ENCODE results near the gene ALG9. TPM values are rescaled to one million over a fixed set of nuclear protein-coding genes. Genes with fewer than 3 reads are reported as not detected.
A peak's percentile ranks its signal among the peaks of the same experiment; 100 is the strongest.

The ALG9 gene
- total RNA-seq, 1 experiment from 2014 or later, result 23.7 TPM

GRCh38 chr11:111917788-111918187, 46.4 kb upstream of the ALG9 start:
- intact Hi-C loops (cut with micrococcal nuclease), result no loop called here
- ChIA-PET CTCF (interaction anchor here (2.3 kb wide), 1 partner anchor 14 kb away, joined by 14 read pairs; no protein-coding TSS in a partner anchor), POLR2A (interaction anchor here (1.2 kb wide), 1 partner anchor 37 kb away, joined by 3 read pairs; no protein-coding TSS in a partner anchor), RAD21 (ENCODE audit: low non-redundant PET in 1 of 2, low total read pairs in 2 of 2, uncharacterized antibody in 2 of 2, unreplicated experiment in 2 of 2) (no interaction called here)
- H2AFZ ChIP-seq (ENCODE audit: low read depth, low read length, poor library complexity, severe bottlenecking), result peak overlapping the region; percentile 72
- H3K4me1 ChIP-seq (ENCODE audit: control insufficient read depth in 1 of 2, insufficient read depth in 2 of 2, low read length in 2 of 2), result peaks cover 8 to 17% of the 10 kb centered on the region in 2 experiments; a peak in 3 of 4 replicates
- no peaks in the 10 kb centered on the region for H3K79me2 ChIP-seq (ENCODE audit: insufficient read depth, low read length)
- ATAC-seq (no peak), DNase-seq (ENCODE audit: low read depth, low spot score) (no peak)
- no peak overlapping the region for H3K4me2 ChIP-seq (ENCODE audit: low read length)
- BruUV-seq (replicated peaks), result no TSS peak
- no peak overlapping the region for H3K9ac ChIP-seq (ENCODE audit: low read length)
- H3K27me3 ChIP-seq (ENCODE audit: insufficient read depth, low read length), result peaks cover 8% of the 10 kb centered on the region; the same call in 1 of the 2 replicates
- no peak for TF ChIP-seq YY1 (IDR thresholded peaks at IDR 0.05; ENCODE audit: extremely low read depth, insufficient replicate concordance, low read depth, low read length)
- no peak for TF ChIP-seq SIN3A (IDR thresholded peaks at IDR 0.05; ENCODE audit: low read depth)
- TF ChIP-seq ZNF274 (IDR thresholded peaks at IDR 0.05; ENCODE audit: low read depth, low read length), result no peak
- no peak for TF ChIP-seq FOSL1 (IDR thresholded peaks at IDR 0.05; ENCODE audit: low read depth)
- TF ChIP-seq, protein P1, sequence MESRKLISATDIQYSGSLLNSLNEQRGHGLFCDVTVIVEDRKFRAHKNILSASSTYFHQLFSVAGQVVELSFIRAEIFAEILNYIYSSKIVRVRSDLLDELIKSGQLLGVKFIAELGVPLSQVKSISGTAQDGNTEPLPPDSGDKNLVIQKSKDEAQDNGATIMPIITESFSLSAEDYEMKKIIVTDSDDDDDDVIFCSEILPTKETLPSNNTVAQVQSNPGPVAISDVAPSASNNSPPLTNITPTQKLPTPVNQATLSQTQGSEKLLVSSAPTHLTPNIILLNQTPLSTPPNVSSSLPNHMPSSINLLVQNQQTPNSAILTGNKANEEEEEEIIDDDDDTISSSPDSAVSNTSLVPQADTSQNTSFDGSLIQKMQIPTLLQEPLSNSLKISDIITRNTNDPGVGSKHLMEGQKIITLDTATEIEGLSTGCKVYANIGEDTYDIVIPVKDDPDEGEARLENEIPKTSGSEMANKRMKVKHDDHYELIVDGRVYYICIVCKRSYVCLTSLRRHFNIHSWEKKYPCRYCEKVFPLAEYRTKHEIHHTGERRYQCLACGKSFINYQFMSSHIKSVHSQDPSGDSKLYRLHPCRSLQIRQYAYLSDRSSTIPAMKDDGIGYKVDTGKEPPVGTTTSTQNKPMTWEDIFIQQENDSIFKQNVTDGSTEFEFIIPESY (IDR thresholded peaks at IDR 0.05; ENCODE audit: extremely low read depth, insufficient replicate concordance, low read length), result no peak
- no peak for TF ChIP-seq SP1 (IDR thresholded peaks at IDR 0.05; ENCODE audit: low read depth)
- TF ChIP-seq EZH2phosphoT487 (IDR thresholded peaks at IDR 0.05; ENCODE audit: borderline replicate concordance), result no peak
- TF ChIP-seq TCF7L2 (IDR thresholded peaks at IDR 0.05; ENCODE audit: borderline replicate concordance, extremely low read depth, insufficient read depth, insufficient read length), result no peak
- TF ChIP-seq ZFX (IDR thresholded peaks at IDR 0.05), result no peak
- TF ChIP-seq, protein P2, sequence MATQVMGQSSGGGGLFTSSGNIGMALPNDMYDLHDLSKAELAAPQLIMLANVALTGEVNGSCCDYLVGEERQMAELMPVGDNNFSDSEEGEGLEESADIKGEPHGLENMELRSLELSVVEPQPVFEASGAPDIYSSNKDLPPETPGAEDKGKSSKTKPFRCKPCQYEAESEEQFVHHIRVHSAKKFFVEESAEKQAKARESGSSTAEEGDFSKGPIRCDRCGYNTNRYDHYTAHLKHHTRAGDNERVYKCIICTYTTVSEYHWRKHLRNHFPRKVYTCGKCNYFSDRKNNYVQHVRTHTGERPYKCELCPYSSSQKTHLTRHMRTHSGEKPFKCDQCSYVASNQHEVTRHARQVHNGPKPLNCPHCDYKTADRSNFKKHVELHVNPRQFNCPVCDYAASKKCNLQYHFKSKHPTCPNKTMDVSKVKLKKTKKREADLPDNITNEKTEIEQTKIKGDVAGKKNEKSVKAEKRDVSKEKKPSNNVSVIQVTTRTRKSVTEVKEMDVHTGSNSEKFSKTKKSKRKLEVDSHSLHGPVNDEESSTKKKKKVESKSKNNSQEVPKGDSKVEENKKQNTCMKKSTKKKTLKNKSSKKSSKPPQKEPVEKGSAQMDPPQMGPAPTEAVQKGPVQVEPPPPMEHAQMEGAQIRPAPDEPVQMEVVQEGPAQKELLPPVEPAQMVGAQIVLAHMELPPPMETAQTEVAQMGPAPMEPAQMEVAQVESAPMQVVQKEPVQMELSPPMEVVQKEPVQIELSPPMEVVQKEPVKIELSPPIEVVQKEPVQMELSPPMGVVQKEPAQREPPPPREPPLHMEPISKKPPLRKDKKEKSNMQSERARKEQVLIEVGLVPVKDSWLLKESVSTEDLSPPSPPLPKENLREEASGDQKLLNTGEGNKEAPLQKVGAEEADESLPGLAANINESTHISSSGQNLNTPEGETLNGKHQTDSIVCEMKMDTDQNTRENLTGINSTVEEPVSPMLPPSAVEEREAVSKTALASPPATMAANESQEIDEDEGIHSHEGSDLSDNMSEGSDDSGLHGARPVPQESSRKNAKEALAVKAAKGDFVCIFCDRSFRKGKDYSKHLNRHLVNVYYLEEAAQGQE (IDR thresholded peaks at IDR 0.05; ENCODE audit: low read depth), result no peak
- no peak for TF ChIP-seq ATF3 (IDR thresholded peaks at IDR 0.05)
- no peak for TF ChIP-seq JUND (IDR thresholded peaks at IDR 0.05)
- TF ChIP-seq CBX3 (IDR thresholded peaks at IDR 0.05; ENCODE audit: low read depth), result no peak
- TF ChIP-seq MAX (IDR thresholded peaks at IDR 0.05), result no peak
- TF ChIP-seq POLR2A (IDR thresholded peaks at IDR 0.05; ENCODE audit: borderline replicate concordance, extremely low read depth, insufficient read depth, insufficient read length), result no peak
- no peak for TF ChIP-seq POLR2AphosphoS5 (IDR thresholded peaks at IDR 0.05; ENCODE audit: low read depth, low read length)
- TF ChIP-seq CEBPB (IDR thresholded peaks at IDR 0.05; ENCODE audit: low read depth), result no peak
- no peak for TF ChIP-seq ELF1 (IDR thresholded peaks at IDR 0.05; ENCODE audit: borderline replicate concordance, low read depth)
- no peak for TF ChIP-seq EZH2 (IDR thresholded peaks at IDR 0.05)
- no peak for TF ChIP-seq SRF (IDR thresholded peaks at IDR 0.05; ENCODE audit: low read depth)
- no peak overlapping the region for H3K4me3 ChIP-seq (replicated peaks in 1 of 2; ENCODE audit: low read depth in 1 of 2, low read length in 2 of 2)
- H4K20me1 ChIP-seq (ENCODE audit: insufficient read depth), result no peaks in the 10 kb centered on the region
- no peaks in the 10 kb centered on the region for H3K9me2 ChIP-seq (ENCODE audit: insufficient read depth)
- H3K9me3 ChIP-seq (ENCODE audit: control insufficient read depth in 1 of 2, insufficient read depth in 1 of 2, low read depth in 1 of 2, low read length in 2 of 2), result no peaks in the 10 kb centered on the region
- H3K36me3 ChIP-seq (ENCODE audit: control insufficient read depth in 1 of 2, insufficient read depth in 2 of 2, low read length in 2 of 2), result no peaks in the 10 kb centered on the region
- no peak overlapping the region for H3K27ac ChIP-seq (ENCODE audit: low read depth, low read length)

All from HCT116 (cell line).